Glomerular endothelial cell (primary cell): ENCODE measurements around the gene LIPH. TPM values are rescaled to one million over a fixed set of nuclear protein-coding genes. Genes with fewer than 3 reads are reported as not detected.
A peak's percentile ranks its signal among the peaks of the same experiment; 100 is the strongest.

Source experiments
- DNase-seq: peaks from one replicate; pipeline ENCODE4 v3.0.0-alpha.2; 2011; ENCODE audit warnings: low read depth, low spot score; ENCODE audit errors: extremely low read depth
- total RNA-seq: library from RNA; depleted of rRNA; stranded (reverse); fragments of >200 nt; gene quantifications from 2 replicates; pipeline ENCODE4 v1.2.3, GENCODE V29; 2015

Gene LIPH
- total RNA-seq, 1 donor from 2014 or later, result 0.12 TPM

DNA sequence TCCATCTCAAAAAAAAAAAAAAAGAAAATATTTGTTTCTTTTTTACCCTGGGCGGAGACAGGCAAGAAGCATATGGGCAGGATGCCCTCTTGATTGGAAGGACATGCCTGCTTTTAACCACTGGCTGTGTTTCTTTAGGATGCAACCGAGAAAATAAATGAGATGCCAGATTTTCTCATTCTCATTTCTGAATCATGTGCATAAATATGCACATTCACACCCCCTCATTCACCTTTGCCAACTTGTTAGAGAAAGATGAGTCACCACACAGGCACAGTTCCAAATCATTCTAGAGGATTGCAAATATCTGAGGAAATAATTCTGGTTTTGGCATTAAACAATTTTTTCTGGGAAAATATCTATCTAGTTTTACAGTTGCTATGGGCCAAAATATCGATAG is 3.3 kb downstream of the LIPH start:
- DNase-seq, result peak; percentile 76

- no peak for DNase-seq
Observed at GRCh38 chr3:185540695-185541094, 11.7 kb downstream of the LIPH start.

DNA sequence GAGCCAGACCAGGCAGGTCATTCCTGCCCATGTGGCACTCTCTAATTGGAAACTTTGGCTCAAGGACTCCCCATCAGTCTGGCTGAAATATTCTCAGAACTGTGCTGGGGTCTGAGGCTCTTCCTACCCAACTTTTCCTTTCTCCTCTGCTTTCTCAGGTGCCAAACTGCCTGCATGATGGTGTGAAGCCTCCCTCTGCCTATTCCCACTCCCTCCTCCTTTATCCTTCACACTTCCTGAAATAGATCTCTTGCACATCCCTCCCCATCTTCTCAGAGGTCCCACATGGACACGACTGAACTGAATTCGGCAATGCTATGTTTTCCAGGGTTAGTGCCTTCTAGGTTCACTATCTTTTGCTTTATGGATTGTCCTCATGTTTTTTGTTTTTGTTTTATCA is 12.5 kb downstream of the LIPH start:
- DNase-seq, result no peak

- DNase-seq, result peak; percentile 50
Observed at GRCh38 chr3:185537369-185537970, 14.9 kb downstream of the LIPH start.

DNA sequence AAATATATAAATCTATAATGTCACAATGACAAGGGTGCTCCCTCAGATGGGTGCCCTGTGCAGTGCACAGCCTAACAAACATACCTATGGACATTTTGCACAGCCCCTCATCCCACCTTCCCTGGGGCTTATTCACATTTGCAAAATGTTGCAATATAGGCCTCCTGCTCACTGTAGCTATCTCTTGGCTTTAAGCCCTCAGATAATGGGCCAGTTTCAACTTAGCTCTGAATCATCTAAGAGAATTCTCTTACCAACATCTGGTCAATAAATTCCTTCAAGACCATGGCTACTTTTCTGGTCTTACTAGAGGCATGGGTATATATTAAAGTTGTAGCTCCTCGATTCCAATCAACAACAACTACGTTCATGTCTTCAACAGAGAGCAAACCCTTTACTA is 17.9 kb downstream of the LIPH start:
- DNase-seq, result no peak

- DNase-seq, result no peak
Observed at GRCh38 chr3:185532901-185533300, 19.5 kb downstream of the LIPH start.

DNA sequence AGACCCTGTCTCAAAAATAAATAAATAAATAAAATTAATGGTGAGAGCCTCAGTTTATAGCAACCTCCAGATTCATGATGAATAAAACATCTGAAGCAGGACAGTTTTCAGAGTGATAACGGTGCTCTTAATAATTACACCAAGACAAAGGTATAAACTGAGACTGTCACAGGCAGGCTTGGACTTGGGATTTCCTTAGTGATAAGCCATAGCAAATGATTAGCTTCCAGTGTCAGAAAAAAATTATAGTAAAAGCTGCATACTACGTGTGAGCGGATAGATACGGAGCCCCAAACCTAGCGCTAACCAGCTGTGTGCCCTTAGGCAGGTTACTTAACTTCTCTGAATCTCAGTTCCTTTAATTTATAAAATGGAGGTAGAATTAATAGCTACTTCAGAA is 21.5 kb downstream of the LIPH start:
- DNase-seq, result no peak

DNA sequence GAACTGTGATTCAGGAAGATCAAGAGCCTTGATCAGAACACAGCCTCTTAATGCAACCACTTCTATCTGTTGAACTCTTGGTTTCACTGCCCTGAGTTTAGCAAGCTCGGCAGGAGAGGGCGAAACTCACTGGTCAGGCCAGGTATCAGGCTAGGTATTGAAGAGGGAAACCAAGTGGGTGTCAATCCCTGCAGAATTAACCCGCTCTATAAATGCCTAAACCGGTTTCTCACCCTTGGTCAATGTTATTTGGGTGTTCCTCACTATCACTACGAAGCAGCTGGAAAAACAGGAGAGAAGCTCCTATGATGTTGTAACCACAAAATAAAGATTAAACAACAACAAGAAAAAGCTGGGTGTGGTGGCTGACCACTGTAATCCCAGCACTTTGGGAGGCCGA is 23.9 kb downstream of the LIPH start:
- DNase-seq, result no peak

GRCh38 chr3:185527364-185527763 is 25.0 kb downstream of the LIPH start:
- DNase-seq, result no peak

DNA sequence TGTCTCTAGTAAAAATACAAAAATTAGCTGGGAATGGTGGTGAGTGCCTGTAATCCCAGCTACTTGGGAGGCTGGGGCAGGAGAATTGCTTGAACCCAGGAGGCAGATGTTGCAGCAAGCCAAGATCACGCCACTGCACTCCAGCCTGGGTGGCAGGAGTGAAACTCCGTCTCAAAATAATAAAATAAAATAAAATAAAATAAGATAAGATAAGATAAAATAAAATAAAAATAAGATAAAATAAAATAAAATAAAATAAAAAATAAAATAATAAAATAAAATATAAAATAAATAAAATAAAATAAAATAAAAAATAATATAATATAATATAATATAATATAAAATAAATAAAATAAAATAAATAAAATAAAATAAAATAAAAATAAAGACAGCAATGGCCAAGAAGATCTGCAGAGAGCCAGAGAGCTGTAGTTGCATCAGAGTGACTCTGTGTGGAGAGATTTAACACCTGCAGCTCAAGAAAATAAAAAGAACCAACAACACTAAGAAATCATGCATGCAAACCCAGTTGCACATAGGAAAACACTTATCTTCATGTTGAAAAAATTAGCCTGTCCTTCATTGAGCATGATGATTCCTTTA is 25.9 kb downstream of the LIPH start:
- DNase-seq, result no peak

DNA sequence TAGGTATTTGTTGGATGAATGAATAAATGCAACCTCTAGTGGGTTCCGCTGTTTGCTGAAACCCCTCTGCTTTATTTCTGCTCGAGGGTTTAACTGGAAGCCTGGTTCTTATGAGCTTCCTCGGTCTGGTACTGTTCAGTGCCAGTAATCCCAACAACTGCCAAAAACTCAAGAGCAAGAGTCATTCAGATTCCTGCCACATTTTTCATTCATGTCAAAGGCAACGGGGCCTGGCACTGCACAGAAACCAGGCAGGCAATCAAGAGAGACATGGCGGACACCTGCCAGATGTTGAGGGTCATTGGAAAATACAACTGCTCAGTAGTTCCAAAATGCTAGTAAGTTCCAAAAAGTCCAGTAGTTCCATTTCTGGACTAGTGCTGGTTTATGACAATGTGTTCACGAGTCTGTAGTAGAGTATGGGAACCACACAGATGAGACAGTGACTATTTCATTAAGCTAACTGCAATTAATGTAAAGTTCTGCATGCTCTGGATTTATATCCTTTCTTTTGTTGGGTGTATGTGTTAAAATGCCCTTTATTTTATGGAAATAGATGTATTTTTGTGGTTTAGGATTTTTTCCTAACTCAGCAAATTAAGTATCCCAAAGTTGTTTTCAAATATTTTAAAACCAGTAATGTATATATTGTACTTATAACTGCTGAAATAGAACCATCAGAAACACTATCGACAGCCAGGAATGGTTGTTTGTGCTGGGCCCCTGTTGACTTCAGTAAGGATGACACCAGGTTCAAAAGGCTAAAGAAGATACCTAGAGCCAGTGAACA is 30.8 kb downstream of the LIPH start:
- DNase-seq, result no peak

DNA sequence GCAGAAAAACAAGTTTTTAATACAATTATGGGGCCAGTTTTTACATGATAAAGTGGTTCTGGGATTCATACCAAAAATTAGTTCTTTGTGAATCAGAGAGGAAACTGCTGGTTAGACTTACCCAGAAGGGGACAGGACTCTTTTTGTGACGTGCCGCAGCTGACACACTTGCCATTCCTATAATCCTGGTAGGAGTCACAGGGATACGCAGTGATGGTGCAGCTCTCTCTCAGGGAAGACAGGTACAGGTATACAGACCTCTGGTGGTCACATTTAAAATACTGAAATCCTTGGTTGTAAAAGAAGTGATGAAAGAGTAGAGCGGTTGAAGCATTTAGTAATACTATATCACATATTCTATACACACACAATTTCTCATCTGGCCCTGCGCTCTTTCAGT is 33.4 kb downstream of the LIPH start:
- DNase-seq, result no peak

DNA sequence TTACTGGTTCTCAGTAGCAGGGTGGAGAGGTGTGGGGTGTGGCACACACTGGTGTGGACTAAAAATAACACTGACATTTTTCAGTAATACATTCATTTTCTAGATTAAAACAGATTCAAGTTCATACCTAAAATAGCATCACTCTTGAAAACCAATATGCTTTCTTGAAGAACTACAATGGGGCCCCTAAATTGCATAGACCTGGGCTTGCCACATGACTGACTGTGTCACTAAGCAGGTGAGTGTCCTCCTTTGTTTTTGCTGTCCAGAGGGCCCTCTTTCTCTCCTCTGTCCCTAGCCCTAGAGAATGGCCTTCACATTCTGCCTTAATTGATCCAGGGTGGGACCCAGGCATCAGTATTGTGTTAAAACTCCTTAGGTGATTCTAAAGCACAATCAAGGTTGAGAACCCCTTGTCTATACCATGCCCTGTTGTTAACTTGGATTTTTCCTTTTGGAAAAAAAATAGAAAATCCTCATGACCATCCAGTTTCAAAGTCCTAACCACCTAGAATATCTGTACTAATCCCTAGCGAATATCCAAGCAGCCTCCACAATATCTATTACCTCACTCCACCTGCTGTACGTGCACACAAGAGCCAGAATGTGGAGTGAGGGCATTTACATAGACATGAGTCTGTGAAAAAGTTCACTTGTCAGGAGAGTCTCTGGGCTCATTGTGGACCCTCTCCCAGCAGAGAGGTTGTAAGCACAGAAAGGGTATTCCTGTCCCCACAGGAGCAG is 34.8 kb downstream of the LIPH start:
- DNase-seq, result no peak

GRCh38 chr3:185511711-185512110 is 40.7 kb downstream of the LIPH start:
- DNase-seq, result no peak

- no peak for DNase-seq
Observed at GRCh38 chr3:185508335-185508991, 43.9 kb downstream of the LIPH start.

- no peak for DNase-seq
Observed at GRCh38 chr3:185507883-185508282, 44.5 kb downstream of the LIPH start.

- no peak for DNase-seq
Observed at GRCh38 chr3:185504636-185505035, 47.8 kb downstream of the LIPH start.

DNA sequence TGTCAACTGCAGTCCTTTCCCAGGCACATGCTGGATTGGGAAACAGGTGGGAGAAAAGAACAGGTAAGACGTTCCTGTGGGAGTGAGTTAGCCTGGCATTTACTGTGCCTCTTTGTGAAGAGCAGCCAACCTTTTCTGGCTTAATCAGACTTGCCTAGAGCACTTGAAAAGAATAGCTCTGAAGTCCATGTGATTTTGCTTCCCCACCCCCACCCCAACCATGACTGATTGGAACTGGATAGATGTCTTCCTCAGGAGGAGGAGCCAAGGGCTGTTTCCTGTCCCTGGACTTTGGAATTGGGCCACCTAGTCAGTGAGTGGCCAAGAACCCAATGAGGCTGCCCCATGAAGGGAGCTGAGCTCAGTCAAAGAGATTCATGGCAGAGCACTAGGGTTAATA is 48.9 kb downstream of the LIPH start:
- DNase-seq, result no peak

- DNase-seq, result no peak
Observed at GRCh38 chr3:185502987-185503386, 49.4 kb downstream of the LIPH start.

GRCh38 chr3:185498503-185499396 is 53.6 kb downstream of the LIPH start, which contains the start of gene TMEM41A:
Gene TMEM41A (minus strand): TSS chr3:185499035. CDS start chr3:185498961, 74 bp downstream.
- DNase-seq, result no peak
